GM03348 (cell line): ENCODE data around the gene HGF.
"Not testable (repeated sequence)": the region's sequence is repeated elsewhere in the genome, so short reads cannot be mapped to it uniquely, and the experiment has no call there.

Experiments used
- DNase-seq: peaks from one replicate; pipeline ENCODE4 v3.0.0; 2012; ENCODE audit warnings: low spot score

HGF gene

GRCh38 chr7:81769891-81770727, at the start of gene HGF:
TSS of gene HGF (minus strand) at chr7:81770047. CDS start at chr7:81769971, 76 bp downstream.
- peak; percentile 73 for DNase-seq

- DNase-seq, result no peak
Measured at GRCh38 chr7:81816312-81816711, 46.5 kb upstream of the HGF start.

DNA sequence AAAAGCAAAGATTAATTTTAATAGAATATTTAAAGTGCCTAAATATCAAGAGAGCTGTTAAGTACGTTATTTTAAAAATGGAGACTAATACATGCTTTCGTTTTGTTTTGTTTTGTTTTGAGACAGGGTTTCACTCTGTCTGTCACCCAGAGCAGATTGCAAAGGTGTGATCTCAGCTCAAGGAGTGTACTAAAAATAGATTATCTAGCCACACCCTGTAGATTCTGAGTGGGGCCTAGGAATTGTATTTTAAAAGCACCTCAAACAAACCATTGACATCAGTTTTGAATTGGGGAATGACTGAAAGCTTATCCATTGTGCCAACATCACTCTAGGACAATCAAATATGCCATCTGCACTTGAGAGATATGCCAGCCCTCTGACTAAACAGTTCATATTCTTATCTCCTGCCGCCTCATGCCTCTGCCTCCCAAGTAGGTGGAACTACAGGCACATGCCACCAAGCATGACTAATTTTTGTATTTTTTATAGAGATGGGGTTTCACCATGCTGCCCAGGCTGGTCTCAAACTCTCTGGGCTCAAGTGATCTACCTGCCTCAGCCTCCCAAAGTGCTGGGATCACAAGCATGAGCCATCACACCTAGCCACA, 43.1 kb upstream of the HGF start:
- not testable (repeated sequence) for DNase-seq

GRCh38 chr7:81811956-81812865, 42.4 kb upstream of the HGF start:
- DNase-seq, result no peak

GRCh38 chr7:81810476-81811155, 40.8 kb upstream of the HGF start:
- no peak for DNase-seq

DNA sequence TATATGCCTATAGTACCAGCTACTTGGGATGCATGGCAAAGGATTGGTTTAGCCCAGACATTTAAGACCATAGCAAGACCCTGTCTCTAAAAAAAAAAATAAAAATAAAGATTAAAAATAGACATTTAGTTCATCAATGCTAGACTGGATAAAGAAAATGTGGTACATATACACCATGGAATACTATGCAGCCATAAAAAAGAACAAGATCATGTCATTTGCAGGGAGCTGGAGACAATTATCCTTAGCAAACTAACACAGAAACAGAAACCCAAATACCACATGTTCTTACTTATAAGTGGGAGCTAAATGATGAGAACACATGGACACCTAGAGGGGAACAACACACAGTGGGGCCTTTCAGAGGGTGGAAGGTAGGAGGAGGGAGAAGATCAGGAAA, 38.5 kb upstream of the HGF start:
- not testable (repeated sequence) for DNase-seq

- DNase-seq, result no peak
Measured at GRCh38 chr7:81803267-81803666, 33.4 kb upstream of the HGF start.

GRCh38 chr7:81802251-81802650, 32.4 kb upstream of the HGF start:
- DNase-seq, result no peak

DNA sequence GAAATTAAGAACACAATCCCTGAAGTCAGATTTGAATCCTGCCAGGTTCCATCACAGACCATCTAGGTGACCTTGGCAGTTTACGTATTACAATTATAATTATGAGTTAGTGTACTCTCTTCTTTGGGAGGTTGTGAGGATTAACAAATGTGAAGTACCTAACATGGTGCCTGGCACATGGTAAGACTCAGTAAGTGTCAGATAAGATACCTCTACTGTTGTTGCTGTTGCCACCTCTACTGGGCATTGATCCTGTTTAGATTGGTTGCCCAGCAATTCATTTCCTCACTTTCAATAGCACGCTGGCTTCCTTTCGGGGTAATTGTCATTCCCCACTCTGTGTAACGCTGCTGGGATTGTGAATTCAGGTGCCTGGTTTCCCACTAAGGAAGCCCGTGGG, 31.7 kb upstream of the HGF start:
- no peak for DNase-seq

- no peak for DNase-seq
Measured at GRCh38 chr7:81791568-81792518, 22.0 kb upstream of the HGF start.

DNA sequence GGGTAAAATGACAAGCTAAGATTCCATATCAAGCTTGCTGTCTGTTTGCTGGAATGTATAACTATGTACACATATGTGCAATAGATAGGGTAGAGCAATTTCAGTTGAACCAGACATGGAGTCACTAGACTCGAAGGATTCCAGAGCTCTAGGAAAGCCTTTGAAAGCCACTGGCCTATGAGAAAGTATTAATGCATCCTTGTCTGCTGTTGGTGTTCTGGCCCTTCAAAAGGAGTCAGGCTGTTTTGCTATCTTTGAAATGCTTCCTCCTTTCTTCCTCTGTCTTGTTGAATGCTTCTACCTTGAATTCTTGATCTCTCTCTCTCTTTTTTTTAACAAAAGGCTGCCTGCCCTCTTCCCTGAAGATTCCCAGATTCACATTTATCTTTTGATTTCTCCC, 20.8 kb upstream of the HGF start:
- DNase-seq, result no peak

GRCh38 chr7:81790120-81790500, 20.3 kb upstream of the HGF start:
- no peak for DNase-seq

- no peak for DNase-seq
Measured at GRCh38 chr7:81789406-81790119, 19.7 kb upstream of the HGF start.

DNA sequence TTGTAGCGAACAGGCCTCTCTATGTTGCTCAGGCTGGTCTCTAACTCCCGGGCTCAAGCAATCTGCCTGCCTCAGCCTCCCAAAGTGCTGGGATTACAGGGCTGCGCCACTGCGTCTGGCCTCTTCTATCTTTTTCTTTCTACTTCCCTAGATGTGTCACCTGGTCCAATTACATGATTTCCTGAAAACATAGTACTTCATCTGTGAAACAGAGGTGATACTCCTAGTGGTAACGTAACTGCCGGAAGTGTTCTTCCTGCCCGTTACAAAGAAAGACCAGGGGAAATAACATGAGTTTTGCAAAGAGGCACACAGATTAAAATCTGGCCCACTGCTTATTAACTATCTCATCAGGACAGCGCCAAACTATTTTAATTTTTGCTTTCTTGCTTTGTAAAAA, 18.4 kb upstream of the HGF start:
- no peak for DNase-seq

GRCh38 chr7:81783818-81784217, 14.0 kb upstream of the HGF start:
- DNase-seq, result no peak

DNA sequence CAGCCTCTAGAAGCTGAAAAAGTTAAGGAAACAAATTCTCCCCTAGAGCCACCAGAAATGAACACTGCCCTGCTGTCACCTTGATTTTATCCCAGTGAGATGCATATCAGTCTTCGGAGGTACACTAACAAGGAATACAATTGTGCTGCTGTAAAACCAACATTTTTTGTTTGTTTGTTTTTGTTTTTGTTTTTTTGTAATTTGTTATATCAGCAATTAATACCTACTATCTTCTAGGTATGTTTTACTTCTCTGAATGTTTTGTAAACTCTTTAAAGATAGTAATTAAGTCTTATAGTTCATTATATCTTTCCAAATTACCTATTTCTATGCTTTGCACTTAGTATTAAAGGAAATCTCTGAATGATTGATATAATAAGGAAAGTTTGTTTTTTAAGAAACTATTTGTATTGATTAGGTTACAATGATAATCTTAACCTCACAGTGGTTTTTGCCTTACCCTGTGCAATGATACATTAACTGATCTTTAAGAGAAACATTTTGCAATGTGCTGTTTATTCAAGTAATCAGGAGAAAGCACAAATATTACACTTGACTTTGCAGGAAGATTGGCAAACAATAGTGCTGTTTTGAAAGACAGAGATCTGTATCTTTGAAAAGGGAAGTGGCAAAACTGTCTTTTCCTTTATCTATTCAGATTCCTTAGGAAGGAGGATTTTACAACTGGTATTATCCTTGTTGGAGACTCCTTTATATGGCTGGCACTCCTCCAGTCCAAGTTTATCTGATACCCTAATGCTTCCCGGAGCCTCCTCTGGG, 11.3 kb upstream of the HGF start:
- DNase-seq, result no peak

DNA sequence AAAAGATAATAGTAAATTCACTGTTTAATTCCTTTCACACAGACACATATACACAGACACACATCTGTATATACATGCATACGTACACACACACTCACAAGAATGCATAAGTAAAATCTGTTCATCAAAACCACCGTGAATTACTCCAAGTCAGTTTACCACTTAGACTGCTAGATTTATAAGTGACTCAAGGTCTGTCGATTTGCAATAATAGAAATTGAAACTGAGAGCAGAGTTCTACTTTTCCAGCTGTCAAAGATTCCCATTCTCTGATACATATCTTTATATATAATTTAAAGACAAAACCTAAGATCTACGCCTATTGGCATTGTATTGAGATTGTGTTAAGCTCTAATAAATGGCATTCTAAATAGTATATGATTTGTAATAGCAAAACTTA, 9.9 kb upstream of the HGF start:
- DNase-seq, result no peak

GRCh38 chr7:81777697-81778096, 7.8 kb upstream of the HGF start:
- no peak for DNase-seq

DNA sequence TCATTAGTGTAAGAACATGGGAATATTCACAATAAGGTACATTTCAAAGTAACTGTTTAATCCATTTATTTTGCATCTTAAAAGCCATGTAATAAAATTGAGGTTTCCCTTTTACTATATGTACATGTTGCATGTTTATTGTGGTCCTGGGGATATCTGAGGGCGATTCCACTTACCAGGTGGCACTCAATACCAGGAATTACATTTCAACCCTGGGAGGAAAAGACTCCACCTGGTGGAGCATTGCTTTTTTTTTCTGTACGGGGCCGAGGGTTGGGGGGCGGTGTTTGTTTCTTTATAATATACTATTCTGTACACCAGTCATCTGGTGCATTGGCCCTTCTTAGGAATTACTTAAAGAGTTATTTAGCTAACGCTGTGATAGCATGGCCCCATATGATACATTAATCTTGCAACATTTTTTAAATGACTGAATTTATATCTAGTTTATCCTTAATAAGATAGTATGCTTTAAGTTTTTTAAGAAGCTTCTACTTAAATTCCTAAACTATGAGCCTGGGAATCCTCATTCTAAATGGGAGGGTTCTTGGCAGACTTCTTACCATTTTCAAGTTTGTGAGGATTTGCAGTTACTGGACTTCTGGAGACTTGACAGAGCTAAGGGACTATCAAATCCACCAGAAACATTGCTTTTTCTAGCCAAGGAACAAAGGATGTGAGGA, 7.2 kb upstream of the HGF start:
- DNase-seq, result no peak
